ENCODE measurements around the gene HSFX3.
"Not testable (repeated sequence)": the region's sequence is repeated elsewhere in the genome, so short reads cannot be mapped to it uniquely, and the experiment has no call there.

HSFX3 gene

GRCh38 chrX:149504915-149505651 lies 44.6 kb downstream of the HSFX3 start, which contains the start of gene IDS:
IDS (minus strand) TSS chrX:149505306; CDS start chrX:149505137, 169 bp downstream.
- ChIA-PET CTCF (interaction anchor here (1.0 to 1.4 kb wide), 2 partner anchors 10 to 17 kb away, joined by 3 to 5 read pairs; no protein-coding TSS in a partner anchor), POLR2A (interaction anchor here (1.1 to 2.6 kb wide), 2 partner anchors 18 to 35 kb away, joined by 5 to 17 read pairs; partner anchors contain the start of gene EOLA1)
- peak; percentile 83 for DNase-seq (ENCODE audit: extremely low spot score)
- TF ChIP-seq, protein P1, sequence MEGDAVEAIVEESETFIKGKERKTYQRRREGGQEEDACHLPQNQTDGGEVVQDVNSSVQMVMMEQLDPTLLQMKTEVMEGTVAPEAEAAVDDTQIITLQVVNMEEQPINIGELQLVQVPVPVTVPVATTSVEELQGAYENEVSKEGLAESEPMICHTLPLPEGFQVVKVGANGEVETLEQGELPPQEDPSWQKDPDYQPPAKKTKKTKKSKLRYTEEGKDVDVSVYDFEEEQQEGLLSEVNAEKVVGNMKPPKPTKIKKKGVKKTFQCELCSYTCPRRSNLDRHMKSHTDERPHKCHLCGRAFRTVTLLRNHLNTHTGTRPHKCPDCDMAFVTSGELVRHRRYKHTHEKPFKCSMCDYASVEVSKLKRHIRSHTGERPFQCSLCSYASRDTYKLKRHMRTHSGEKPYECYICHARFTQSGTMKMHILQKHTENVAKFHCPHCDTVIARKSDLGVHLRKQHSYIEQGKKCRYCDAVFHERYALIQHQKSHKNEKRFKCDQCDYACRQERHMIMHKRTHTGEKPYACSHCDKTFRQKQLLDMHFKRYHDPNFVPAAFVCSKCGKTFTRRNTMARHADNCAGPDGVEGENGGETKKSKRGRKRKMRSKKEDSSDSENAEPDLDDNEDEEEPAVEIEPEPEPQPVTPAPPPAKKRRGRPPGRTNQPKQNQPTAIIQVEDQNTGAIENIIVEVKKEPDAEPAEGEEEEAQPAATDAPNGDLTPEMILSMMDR (IDR thresholded peaks at IDR 0.05; ENCODE audit: control extremely low read depth, extremely low read depth, low read depth, missing control alignments): no peak

DNA sequence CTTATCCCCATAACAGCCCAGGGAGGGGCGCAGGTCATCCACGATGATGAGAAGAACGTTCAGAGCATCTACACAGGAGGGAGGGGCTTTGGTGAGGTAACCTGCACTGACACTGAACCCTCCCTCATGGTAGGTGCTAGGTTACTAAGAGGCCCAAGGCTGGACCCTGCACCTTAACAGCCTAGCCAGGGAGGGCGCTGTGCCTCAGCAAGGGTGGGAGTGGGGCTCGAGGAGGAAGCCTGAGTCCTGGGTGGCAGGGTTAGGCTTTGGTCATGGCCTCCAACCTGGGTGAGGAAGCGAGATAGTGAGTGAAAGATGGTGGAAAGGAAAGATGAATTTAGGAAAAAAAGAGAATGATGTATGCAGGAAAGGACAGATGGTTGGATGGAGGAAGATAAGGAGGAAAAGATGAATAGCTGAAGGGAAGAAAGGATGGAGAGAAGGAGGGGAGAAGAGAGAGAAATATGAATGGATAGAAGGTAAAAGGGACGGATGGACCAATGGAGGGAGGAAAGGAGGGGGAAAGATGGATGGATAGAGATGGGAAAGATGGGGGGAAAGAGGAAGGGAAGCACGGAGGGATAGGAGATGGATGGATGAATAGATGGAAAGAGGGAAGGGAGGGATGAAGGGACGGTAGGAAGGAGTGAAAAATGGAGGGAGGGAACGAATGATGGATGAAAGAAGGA lies 45.4 kb downstream of the HSFX3 start:
- DNase-seq (ENCODE audit: extremely low spot score): peak; percentile 62
- TF ChIP-seq, protein P1 (IDR thresholded peaks at IDR 0.05; ENCODE audit: control extremely low read depth, extremely low read depth, low read depth, missing control alignments): peak; percentile 51
- ChIA-PET CTCF (interaction anchor here (1.0 to 2.3 kb wide), 3 partner anchors 8 to 18 kb away, joined by 3 to 5 read pairs (median 5); no protein-coding TSS in a partner anchor), POLR2A (interaction anchor here (2.6 kb wide), 1 partner anchor 36 kb away, joined by 17 read pairs; the partner anchor contains the start of gene EOLA1)

- POLR2A ChIA-PET: interaction anchor here (2.6 kb wide), 1 partner anchor 37 kb away, joined by 17 read pairs; the partner anchor contains the start of gene EOLA1
- CTCF ChIA-PET: interaction anchor here (1.4 to 2.3 kb wide), 2 partner anchors 9 kb away, joined by 5 read pairs; no protein-coding TSS in a partner anchor
- peak; percentile 21 for DNase-seq (ENCODE audit: extremely low spot score)
These were observed 46.3 kb downstream of the HSFX3 start for GRCh38 chrX:149503446-149503845.

DNA sequence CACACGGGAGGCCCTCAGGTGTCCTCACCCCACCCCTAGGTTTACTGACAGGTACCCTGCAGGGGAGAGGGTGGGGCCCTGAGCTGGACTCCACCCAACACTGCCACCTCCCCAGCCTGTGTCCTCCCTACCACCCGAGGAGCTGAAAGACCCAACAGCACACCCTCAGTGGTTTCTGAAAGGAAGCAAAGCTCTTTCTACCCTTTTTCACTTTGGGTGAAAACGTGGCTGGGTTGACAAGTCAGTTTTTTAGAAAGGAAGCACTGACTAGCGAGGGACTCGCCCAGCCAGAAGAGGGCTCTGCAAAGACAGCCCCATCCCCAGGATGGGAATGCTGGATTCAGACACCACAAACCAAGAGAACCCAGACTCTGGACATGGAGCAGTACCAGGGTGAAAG lies 46.8 kb downstream of the HSFX3 start:
- CTCF ChIA-PET: interaction anchor here (1.4 to 2.3 kb wide), 2 partner anchors 9 kb away, joined by 5 read pairs; no protein-coding TSS in a partner anchor
- not testable (repeated sequence) for DNase-seq (ENCODE audit: extremely low spot score)
- POLR2A ChIA-PET: interaction anchor here (2.8 kb wide), 1 partner anchor 37 kb away, joined by 10 read pairs; the partner anchor contains the start of gene EOLA1

- CTCF ChIA-PET: no interaction called here
- DNase-seq (ENCODE audit: extremely low spot score): no peak
- TF ChIP-seq, protein P1 (IDR thresholded peaks at IDR 0.05; ENCODE audit: control extremely low read depth, extremely low read depth, low read depth, missing control alignments): no peak
- POLR2A ChIA-PET: interaction anchor here (1.9 kb wide), 1 partner anchor 11 kb away, joined by 4 read pairs; no protein-coding TSS in a partner anchor
These were observed 50.0 kb downstream of the HSFX3 start for GRCh38 chrX:149499766-149500165.

GRCh38 chrX:149498767-149499166 lies 51.0 kb downstream of the HSFX3 start:
- DNase-seq (ENCODE audit: extremely low spot score): no peak
- ChIA-PET CTCF (no interaction called here), POLR2A (no interaction called here)
- TF ChIP-seq, protein P1 (IDR thresholded peaks at IDR 0.05; ENCODE audit: control extremely low read depth, extremely low read depth, low read depth, missing control alignments): no peak

Data from GM10248 (cell line).